Common myeloid progenitor, CD34-positive (primary cell): ENCODE measurements around the gene CNTLN.

ENCODE experiments used
- CTCF ChIA-PET: fragments of 350-600 bp; sonication (Branson Sonifier 250); formaldehyde crosslinking; loops from one replicate; lab custom pipeline; 2021; ENCODE audit warnings: antibody characterized with exemption; lab: Charles Lee
- POLR2A ChIA-PET: fragments of 350-600 bp; sonication (Branson Sonifier 250); formaldehyde crosslinking; loops from one replicate; lab custom pipeline; 2021; ENCODE audit warnings: antibody characterized with exemption; lab: Charles Lee
- DNase-seq, 3 donors: peaks; one replicate each; pipeline versions ENCODE4 v3.0.0 to v3.0.0-alpha.2; 2013
- H3K27ac ChIP-seq, 2 experiments: 1 replicate in 1 of 2; 2 replicates in 1 of 2; pipeline ENCODE4 v1.7.0; 2013; ENCODE audit warnings: inconsistent platforms in 2 of 2, low read length in 2 of 2, mild to moderate bottlenecking in 2 of 2, low read depth in 1 of 2, moderate library complexity in 1 of 2; ENCODE audit not compliant: severe bottlenecking in 2 of 2, insufficient read depth in 1 of 2, poor library complexity in 1 of 2
- H3K27me3 ChIP-seq, 5 experiments: replicated peaks in 2 of 5; 1 replicate in 3 of 5; 2 replicates in 2 of 5; pipeline versions ENCODE4 v1.6.1 to v1.7.0; 2013; ENCODE audit warnings: low read length in 4 of 5, mild to moderate bottlenecking in 2 of 5, moderate library complexity in 2 of 5, inconsistent platforms in 1 of 5; ENCODE audit not compliant: insufficient read depth in 5 of 5, control insufficient read depth in 4 of 5
- H3K36me3 ChIP-seq, 4 experiments: 1 replicate in 2 of 4; 2 replicates in 2 of 4; pipeline versions ENCODE4 v1.6.1 to v1.7.0; 2013; ENCODE audit warnings: low read length in 3 of 4, control low read depth in 1 of 4, mild to moderate bottlenecking in 1 of 4; ENCODE audit not compliant: control insufficient read depth in 4 of 4, insufficient read depth in 4 of 4
- H3K4me1 ChIP-seq, 4 experiments: 1 replicate in 3 of 4; 2 replicates in 1 of 4; pipeline versions ENCODE4 v1.6.1 to v1.7.1; 2013; ENCODE audit warnings: low read length in 3 of 4, mild to moderate bottlenecking in 3 of 4, control low read depth in 1 of 4, inconsistent platforms in 1 of 4, moderate library complexity in 1 of 4; ENCODE audit not compliant: control insufficient read depth in 4 of 4, insufficient read depth in 4 of 4; ENCODE audit errors: control extremely low read depth in 1 of 4
- H3K4me3 ChIP-seq, 7 experiments: 1 replicate in 4 of 7; 2 replicates in 3 of 7; pipeline versions ENCODE4 v1.5.1 to v1.7.0; 2013; ENCODE audit warnings: mild to moderate bottlenecking in 7 of 7, low read length in 6 of 7, moderate library complexity in 6 of 7, inconsistent platforms in 2 of 7, low read depth in 2 of 7, control low read depth in 1 of 7; ENCODE audit not compliant: insufficient read depth in 4 of 7, control insufficient read depth in 1 of 7; ENCODE audit errors: extremely low read depth in 1 of 7
- H3K9me3 ChIP-seq, 5 experiments: 1 replicate in 4 of 5; 2 replicates in 1 of 5; pipeline versions ENCODE4 v1.6.1 to v1.7.1; 2013; ENCODE audit warnings: low read length in 4 of 5, mild to moderate bottlenecking in 2 of 5, inconsistent platforms in 1 of 5, low read depth in 1 of 5, moderate library complexity in 1 of 5; ENCODE audit not compliant: control insufficient read depth in 4 of 5, insufficient read depth in 2 of 5; ENCODE audit errors: control extremely low read depth in 1 of 5
- WGBS: methylation state at CpG from one replicate; pipeline ENCODE4 v1.1.5; 2013; ENCODE audit not compliant: insufficient coverage; 5-methylcytosine and 5-hydroxymethylcytosine counted together

The CNTLN gene

GRCh38 chr9:17531642-17532254 is 396.9 kb downstream of the CNTLN start:
- Histone ChIP-seq H3K4me1 (no peaks in the 10 kb centered on the region), H3K9me3 (no peaks in the 10 kb centered on the region), H3K36me3 (no peaks in the 10 kb centered on the region), H3K27ac (no peak overlapping the region), H3K27me3 (peaks cover 0 to 11% (median 2%) of the 10 kb centered on the region in 5 experiments), H3K4me3 (peak overlapping the region in 3 of 7 experiments; percentile 17 to 70 (median 37))
- peak; percentile 56 to 72 (median 71) for DNase-seq
- ChIA-PET POLR2A (no interaction called here), CTCF (interaction anchor here (1.0 to 1.5 kb wide), 5 partner anchors 11 to 269 kb away, joined by 3 to 6 read pairs (median 3); no protein-coding TSS in a partner anchor)
- 48% methylated on average over 7 of the region's 10 CpGs for WGBS

DNA sequence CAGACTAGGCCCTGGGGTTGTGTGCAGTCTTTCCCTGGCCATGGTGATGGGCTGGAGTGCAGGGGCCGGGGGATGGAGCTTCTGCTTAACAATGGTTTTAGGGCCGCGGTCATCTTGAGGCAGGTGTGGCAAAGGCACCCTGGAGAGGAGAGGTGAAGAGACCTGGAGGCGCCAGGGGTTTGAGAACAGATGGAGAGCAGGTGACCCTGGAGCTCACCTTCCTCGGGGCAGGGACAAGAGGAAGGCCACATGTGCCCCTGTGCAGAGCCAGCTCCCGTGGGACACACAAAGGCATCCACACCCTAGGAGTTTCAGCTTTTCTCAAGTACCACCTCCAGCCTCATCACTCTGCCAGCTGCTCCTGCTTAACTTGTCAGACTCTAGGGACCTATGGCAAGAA is 397.6 kb downstream of the CNTLN start:
- H3K9me3 ChIP-seq: no peaks in the 10 kb centered on the region
- H3K4me1 ChIP-seq: no peaks in the 10 kb centered on the region
- WGBS: 84% methylated on average over 5 of the region's 6 CpGs
- ChIA-PET POLR2A (interaction anchor here (0.7 kb wide), 1 partner anchor 177 kb away, joined by 4 read pairs; no protein-coding TSS in a partner anchor), CTCF (interaction anchor here (1.0 to 2.4 kb wide), 7 partner anchors 8 to 268 kb away, joined by 3 to 7 read pairs (median 3); no protein-coding TSS in a partner anchor)
- peaks cover 0 to 11% (median 3%) of the 10 kb centered on the region in 5 experiments for H3K27me3 ChIP-seq
- no peak for DNase-seq
- no peak overlapping the region for H3K4me3 ChIP-seq
- no peaks in the 10 kb centered on the region for H3K36me3 ChIP-seq
- H3K27ac ChIP-seq: no peak overlapping the region

DNA sequence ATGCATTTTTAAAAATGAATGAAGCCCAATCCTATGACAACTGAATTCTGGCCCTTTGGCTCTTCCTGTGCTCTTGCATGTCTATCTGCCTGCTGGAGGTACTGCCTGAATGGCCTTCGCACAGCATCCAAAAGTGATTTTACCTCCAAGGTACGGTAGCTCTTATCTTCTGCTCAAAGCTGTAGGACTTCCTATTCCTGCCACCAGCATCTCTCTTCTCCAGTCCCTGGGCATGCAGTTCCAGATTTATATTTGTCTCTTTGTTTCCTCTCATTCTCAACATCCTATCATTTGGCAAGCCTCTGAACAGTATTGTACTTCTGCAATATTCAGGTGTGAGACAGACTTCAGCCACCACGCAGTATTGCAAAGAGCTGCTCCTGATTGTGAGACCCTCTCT is 400.3 kb downstream of the CNTLN start:
- ChIA-PET POLR2A (no interaction called here), CTCF (no interaction called here)
- WGBS: 53% methylated on average over 3 of the region's 3 CpGs
- no peaks in the 10 kb centered on the region for H3K9me3 ChIP-seq
- H3K36me3 ChIP-seq: no peaks in the 10 kb centered on the region
- H3K4me3 ChIP-seq: no peak overlapping the region
- peaks cover 0 to 11% (median 4%) of the 10 kb centered on the region in 5 experiments for H3K27me3 ChIP-seq
- no peak for DNase-seq
- no peak overlapping the region for H3K27ac ChIP-seq
- no peaks in the 10 kb centered on the region for H3K4me1 ChIP-seq

DNA sequence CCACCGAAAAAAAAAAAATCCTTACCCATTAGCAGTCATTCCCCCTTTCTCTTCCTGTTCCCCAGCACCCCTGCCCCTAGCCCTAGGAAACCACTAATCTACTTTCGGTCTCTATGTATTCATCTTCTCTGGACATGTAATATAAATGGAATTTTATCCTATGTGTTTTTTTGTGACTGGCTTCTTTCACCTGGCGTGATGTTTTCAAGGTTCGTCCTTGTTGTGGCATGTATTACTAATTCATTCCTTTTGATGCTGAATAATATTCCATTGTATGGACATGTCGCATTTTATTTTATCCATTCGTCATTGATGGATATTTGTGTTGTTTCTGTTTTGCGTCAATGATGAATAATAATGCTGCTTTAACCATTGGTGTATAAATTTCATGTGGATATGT is 401.2 kb downstream of the CNTLN start:
- no peaks in the 10 kb centered on the region for H3K4me1 ChIP-seq
- peaks cover 0 to 11% (median 4%) of the 10 kb centered on the region in 5 experiments for H3K27me3 ChIP-seq
- no peak overlapping the region for H3K27ac ChIP-seq
- H3K9me3 ChIP-seq: no peaks in the 10 kb centered on the region
- H3K36me3 ChIP-seq: no peaks in the 10 kb centered on the region
- 100% methylated on average over 4 of the region's 7 CpGs for WGBS
- no peak overlapping the region for H3K4me3 ChIP-seq
- DNase-seq: no peak
- CTCF ChIA-PET: no interaction called here
- POLR2A ChIA-PET: no interaction called here

GRCh38 chr9:17551023-17551422 is 416.2 kb downstream of the CNTLN start:
- CTCF ChIA-PET: no interaction called here

More at GRCh38 chr9:17551023-17551422, 416.2 kb downstream of the CNTLN start:
- Histone ChIP-seq H3K4me1 (no peaks in the 10 kb centered on the region), H3K27ac (no peak overlapping the region), H3K4me3 (no peak overlapping the region), H3K9me3 (peaks cover 0 to 3% (median 0%) of the 10 kb centered on the region in 5 experiments), H3K27me3 (no peaks in the 10 kb centered on the region), H3K36me3 (no peaks in the 10 kb centered on the region)
- POLR2A ChIA-PET: no interaction called here
- WGBS: 100% methylated on average over 1 of the region's 2 CpGs
- no peak for DNase-seq
